ENCODE data around the gene RAB8A.
"Not testable (repeated sequence)": the region's sequence is repeated elsewhere in the genome, so short reads cannot be mapped to it uniquely, and the experiment has no call there.

RAB8A gene

DNA sequence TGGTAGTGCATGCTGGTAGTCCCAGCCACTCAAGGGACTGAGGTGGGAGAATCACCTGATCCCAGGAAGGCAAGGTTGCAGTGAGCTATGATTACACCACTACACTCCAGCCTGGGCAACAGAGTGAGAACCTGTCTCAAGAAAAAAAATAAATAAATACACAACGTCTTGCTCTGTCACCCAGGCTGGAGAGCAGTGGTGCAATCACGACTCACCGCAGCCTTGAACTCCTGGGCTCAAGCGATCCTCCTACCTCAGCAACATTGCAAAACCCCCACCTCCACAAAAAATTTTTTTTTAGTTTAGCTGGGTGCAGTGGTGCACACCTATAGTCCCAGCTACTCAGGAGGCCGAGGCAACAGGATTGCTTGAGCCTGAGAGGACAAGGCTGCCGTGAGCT, 26.6 kb upstream of the RAB8A start:
- H3K4me1 ChIP-seq = peaks cover 0 to 86% (median 51%) of the 10 kb centered on the region in 4 donors
- intact Hi-C loops (cut with DNase I; ENCODE audit: low total_unique reads) = no loop called here
- H3K9me3 ChIP-seq = no peaks in the 10 kb centered on the region
- H3K27ac ChIP-seq = peak overlapping the region; percentile 5 to 100
- DNase-seq = no peak
- H3K4me3 ChIP-seq = no peak overlapping the region
- H3K36me3 ChIP-seq = peaks cover 92 to 100% (median 92%) of the 10 kb centered on the region in 3 donors
- no peaks in the 10 kb centered on the region for H3K27me3 ChIP-seq
- TF ChIP-seq CTCF (IDR thresholded peaks at IDR 0.05) = no peak

DNA sequence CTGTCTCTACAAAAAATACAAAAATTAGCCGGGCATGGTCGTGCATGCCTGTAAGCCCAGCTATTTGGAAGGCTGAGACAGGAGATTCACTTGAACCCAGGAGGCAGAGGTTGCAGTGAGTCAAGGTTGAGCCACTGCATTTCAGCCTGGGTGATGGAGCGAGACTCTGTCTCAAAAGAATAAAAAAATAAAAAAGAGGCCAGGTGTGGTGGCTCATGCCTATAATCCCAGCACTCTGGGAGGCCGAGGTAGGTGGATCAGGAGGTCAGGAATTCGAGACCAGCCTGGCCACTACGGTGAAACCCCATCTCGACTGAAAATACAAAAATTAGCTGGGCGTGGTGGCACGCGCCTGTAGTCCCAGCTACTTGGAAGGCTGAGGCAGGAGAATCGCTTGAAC, 24.3 kb upstream of the RAB8A start:
- H3K9me3 ChIP-seq; intact Hi-C loops (cut with DNase I; ENCODE audit: low total_unique reads); H3K4me3 ChIP-seq; DNase-seq; H3K27me3 ChIP-seq: not testable (repeated sequence)
- Histone ChIP-seq H3K27ac (peak overlapping the region; percentile 32 to 38), H3K36me3 (peaks cover 99 to 100% (median 100%) of the 10 kb centered on the region in 3 donors), H3K4me1 (peaks cover 0 to 63% (median 32%) of the 10 kb centered on the region in 4 donors)

- H3K27me3 ChIP-seq = no peaks in the 10 kb centered on the region
- intact Hi-C loops (cut with DNase I; ENCODE audit: low total_unique reads) = no loop called here
- peak overlapping the region; percentile 32 to 38 for H3K27ac ChIP-seq
- no peak for TF ChIP-seq CTCF (IDR thresholded peaks at IDR 0.05)
- no peaks in the 10 kb centered on the region for H3K9me3 ChIP-seq
- peaks cover 0 to 62% (median 31%) of the 10 kb centered on the region in 4 donors for H3K4me1 ChIP-seq
- DNase-seq = no peak
- H3K36me3 ChIP-seq = peaks cover 99 to 100% (median 100%) of the 10 kb centered on the region in 3 donors
- no peak overlapping the region for H3K4me3 ChIP-seq
Observed at GRCh38 chr19:16087940-16088339, 23.7 kb upstream of the RAB8A start.

GRCh38 chr19:16088351-16089009, 23.2 kb upstream of the RAB8A start:
- intact Hi-C loops (cut with DNase I; ENCODE audit: low total_unique reads) = no loop called here
- Histone ChIP-seq H3K27ac (peak overlapping the region; percentile 32 to 38), H3K27me3 (no peaks in the 10 kb centered on the region), H3K9me3 (no peaks in the 10 kb centered on the region), H3K36me3 (peaks cover 99 to 100% (median 100%) of the 10 kb centered on the region in 3 donors), H3K4me3 (no peak overlapping the region), H3K4me1 (peaks cover 0 to 62% (median 30%) of the 10 kb centered on the region in 4 donors)
- no peak for TF ChIP-seq CTCF (IDR thresholded peaks at IDR 0.05)
- DNase-seq = no peak

GRCh38 chr19:16089010-16089846, 22.5 kb upstream of the RAB8A start:
- Histone ChIP-seq H3K4me3 (no peak overlapping the region), H3K9me3 (no peaks in the 10 kb centered on the region), H3K36me3 (peaks cover 100% of the 10 kb centered on the region in 3 donors), H3K4me1 (peaks cover 0 to 62% (median 32%) of the 10 kb centered on the region in 4 donors), H3K27ac (peak overlapping the region in 1 of 2 donors; percentile 32), H3K27me3 (no peaks in the 10 kb centered on the region)
- intact Hi-C loops (cut with DNase I; ENCODE audit: low total_unique reads) = no loop called here
- TF ChIP-seq CTCF (IDR thresholded peaks at IDR 0.05) = no peak
- no peak for DNase-seq
